CD4-positive, alpha-beta T cell treated with Interleukin-17A for 1 hour (primary cell): ENCODE data around the gene SCARF1.
"Not testable (repeated sequence)": the region's sequence is repeated elsewhere in the genome, so short reads cannot be mapped to it uniquely, and the experiment has no call there.

Source experiments
- DNase-seq: peaks from one replicate; pipeline ENCODE4 v3.0.0-alpha.2; 2020

SCARF1 gene

GRCh38 chr17:1645207-1646171, at the start of gene SCARF1:
Gene SCARF1, minus strand, starts transcription at chr17:1645732. Its CDS starts 35 bp downstream, at chr17:1645697.
- no peak for DNase-seq

- no peak for DNase-seq
These were observed 47.8 kb upstream of the SCARF1 start for GRCh38 chr17:1693339-1693738.

GRCh38 chr17:1690544-1691221, 45.2 kb upstream of the SCARF1 start:
- DNase-seq, result no peak

GRCh38 chr17:1688405-1688804, 42.9 kb upstream of the SCARF1 start:
- not testable (repeated sequence) for DNase-seq

- DNase-seq, result no peak
These were observed 40.6 kb upstream of the SCARF1 start for GRCh38 chr17:1686086-1686485.

GRCh38 chr17:1684378-1685189, 39.1 kb upstream of the SCARF1 start, which contains the start of gene PRPF8:
Gene PRPF8, minus strand, starts transcription at chr17:1684867. Its CDS starts 296 bp downstream, at chr17:1684571.
- DNase-seq, result peak; percentile 99

GRCh38 chr17:1683459-1683858, 37.9 kb upstream of the SCARF1 start:
- DNase-seq, result no peak

GRCh38 chr17:1676401-1676800, 30.9 kb upstream of the SCARF1 start:
- no peak for DNase-seq

- DNase-seq, result peak; percentile 28
These were observed 27.7 kb upstream of the SCARF1 start for GRCh38 chr17:1673041-1673785.

- not testable (repeated sequence) for DNase-seq
These were observed 18.4 kb upstream of the SCARF1 start for GRCh38 chr17:1663934-1664333.

- DNase-seq, result no peak
These were observed 15.5 kb upstream of the SCARF1 start for GRCh38 chr17:1661045-1661444.

- no peak for DNase-seq
These were observed 12.6 kb upstream of the SCARF1 start for GRCh38 chr17:1658100-1658499.

GRCh38 chr17:1653735-1654134, 8.2 kb upstream of the SCARF1 start:
- DNase-seq, result no peak

GRCh38 chr17:1652794-1653193, 7.3 kb upstream of the SCARF1 start:
- DNase-seq, result not testable (repeated sequence)

- no peak for DNase-seq
These were observed 6.0 kb upstream of the SCARF1 start for GRCh38 chr17:1651559-1651844.

GRCh38 chr17:1650731-1651558, 5.4 kb upstream of the SCARF1 start:
- no peak for DNase-seq

GRCh38 chr17:1649844-1650501, 4.4 kb upstream of the SCARF1 start, which contains the start of gene RILP:
Gene RILP, minus strand, starts transcription at chr17:1649866. Its CDS starts 62 bp downstream, at chr17:1649804.
- DNase-seq, result no peak

- DNase-seq, result peak; percentile 95
These were observed 3.7 kb upstream of the SCARF1 start for GRCh38 chr17:1648963-1649843.

GRCh38 chr17:1648173-1648962, 2.8 kb upstream of the SCARF1 start:
- no peak for DNase-seq
